HG03558 (cell line): Measurements from ENCODE around the gene B4GALT6.

Experiments used
- ATAC-seq: cut with Tn5 transposase; IDR thresholded peaks from one replicate; pipeline ENCODE4 v1.9.1; 2021; ENCODE audit warnings: moderate number of reproducible peaks; ENCODE audit not compliant: unreplicated experiment; ENCODE audit errors: extremely low read depth

Gene B4GALT6

DNA sequence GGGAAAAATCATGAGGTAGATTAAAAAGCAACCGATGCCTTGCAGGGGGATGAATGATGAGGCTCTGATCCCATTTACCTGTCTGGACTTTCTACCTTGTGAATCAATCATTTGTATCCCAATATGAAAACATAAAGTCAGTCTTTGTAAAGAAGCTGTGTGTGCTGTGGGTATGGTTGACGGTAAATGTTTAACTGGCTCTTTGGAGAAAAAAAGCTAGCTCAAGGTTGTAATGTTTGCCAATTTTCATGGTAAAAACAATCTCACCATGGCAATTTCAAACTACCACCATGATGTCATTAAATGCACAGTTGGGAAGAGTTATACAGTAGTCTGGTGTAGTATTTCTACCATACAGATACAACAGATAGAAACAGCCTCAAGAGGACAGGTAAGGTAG, 78.1 kb downstream of the B4GALT6 start:
- no peak for ATAC-seq

DNA sequence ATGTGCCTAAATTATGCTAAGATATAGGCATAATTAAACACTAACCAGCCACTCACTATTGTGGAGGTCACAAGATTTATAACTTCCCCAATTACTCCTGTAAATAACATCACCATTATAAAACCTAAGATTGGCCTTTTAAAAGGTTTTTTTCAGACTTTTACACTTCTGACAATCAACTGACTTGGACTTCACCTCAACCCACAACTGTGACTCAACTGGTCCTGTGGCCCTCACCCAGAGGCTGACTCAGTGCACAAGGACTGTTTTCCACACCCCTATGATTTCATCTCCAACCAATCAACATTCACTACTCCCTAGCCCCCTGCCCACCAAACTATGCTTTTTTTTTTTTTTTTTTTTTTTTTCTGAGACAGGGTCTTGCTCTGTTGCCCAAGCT, 81.1 kb downstream of the B4GALT6 start:
- no peak for ATAC-seq

DNA sequence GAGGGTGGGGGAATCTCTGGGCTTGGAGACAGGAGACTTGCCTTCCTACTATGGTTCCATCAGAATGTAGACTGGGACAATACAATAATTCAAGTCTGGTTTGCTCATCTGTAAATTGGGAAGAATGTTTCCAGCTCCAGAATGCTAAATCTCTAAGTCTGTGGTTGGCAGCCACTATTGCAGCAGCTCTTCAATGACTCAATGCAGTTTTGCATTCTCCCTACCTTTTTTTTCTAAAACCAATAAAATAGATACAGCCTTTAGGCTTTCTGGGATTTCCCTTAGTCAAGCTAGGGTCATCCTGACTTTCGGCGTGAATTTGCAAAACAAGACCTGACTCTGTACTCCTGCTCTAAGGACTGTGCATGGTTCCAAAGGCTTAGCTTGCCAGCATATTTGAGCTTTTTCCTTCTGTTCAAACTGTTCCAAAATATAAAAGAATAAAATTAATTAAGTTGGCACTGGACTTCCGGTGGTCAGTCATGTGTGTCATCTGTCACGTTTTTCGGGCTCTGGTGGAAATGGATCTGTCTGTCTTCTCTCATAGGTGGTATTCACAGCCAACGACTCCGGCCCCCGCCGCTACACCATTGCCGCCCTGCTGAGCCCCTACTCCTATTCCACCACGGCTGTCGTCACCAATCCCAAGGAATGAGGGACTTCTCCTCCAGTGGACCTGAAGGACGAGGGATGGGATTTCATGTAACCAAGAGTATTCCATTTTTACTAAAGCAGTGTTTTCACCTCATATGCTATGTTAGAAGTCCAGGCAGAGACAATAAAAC, 86.2 kb downstream of the B4GALT6 start:
- ATAC-seq, result no peak

DNA sequence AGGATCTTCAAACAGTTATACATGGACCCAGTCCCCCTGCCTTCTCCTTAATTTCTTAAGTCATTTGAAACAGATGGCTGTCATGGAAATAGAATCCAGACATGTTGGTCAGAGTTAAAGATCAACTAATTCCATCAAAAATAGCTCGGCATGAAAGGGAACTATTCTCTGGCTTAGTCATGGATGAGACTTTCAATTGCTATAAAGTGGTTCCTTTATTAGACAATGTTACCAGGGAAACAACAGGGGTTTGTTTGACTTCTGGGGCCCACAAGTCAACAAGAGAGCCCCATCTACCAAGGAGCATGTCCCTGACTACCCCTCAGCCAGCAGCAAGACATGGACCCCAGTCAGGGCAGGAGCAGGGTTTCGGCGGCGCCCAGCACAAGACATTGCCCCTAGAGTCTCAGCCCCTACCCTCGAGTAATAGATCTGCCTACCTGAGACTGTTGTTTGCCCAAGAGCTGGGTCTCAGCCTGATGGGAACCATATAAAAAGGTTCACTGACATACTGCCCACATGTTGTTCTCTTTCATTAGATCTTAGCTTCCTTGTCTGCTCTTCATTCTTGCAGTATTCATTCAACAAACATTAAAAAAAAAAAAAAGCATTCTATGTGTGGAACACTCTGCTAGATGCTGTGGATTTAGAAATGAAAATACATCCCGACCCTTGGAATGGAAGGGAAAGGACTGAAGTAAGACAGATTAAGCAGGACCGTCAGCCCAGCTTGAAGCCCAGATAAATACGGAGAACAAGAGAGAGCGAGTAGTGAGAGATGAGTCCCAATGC, 88.1 kb downstream of the B4GALT6 start:
- no peak for ATAC-seq

DNA sequence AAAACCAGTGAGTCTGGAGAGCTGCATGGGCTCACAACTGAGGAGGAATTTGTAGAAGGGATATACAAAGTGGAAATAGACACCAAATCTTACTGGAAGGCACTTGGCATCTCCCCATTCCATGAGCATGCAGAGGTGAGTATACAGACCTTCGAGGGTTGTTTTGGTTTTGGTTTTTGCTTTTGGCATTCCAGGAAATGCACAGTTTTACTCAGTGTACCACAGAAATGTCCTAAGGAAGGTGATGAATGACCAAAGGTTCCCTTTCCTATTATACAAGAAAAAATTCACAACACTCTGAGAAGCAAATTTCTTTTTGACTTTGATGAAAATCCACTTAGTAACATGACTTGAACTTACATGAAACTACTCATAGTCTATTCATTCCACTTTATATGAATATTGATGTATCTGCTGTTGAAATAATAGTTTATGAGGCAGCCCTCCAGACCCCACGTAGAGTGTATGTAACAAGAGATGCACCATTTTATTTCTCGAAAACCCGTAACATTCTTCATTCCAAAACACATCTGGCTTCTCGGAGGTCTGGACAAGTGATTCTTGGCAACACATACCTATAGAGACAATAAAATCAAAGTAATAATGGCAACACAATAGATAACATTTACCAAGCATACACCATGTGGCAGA, 89.1 kb downstream of the B4GALT6 start:
- ATAC-seq, result no peak

DNA sequence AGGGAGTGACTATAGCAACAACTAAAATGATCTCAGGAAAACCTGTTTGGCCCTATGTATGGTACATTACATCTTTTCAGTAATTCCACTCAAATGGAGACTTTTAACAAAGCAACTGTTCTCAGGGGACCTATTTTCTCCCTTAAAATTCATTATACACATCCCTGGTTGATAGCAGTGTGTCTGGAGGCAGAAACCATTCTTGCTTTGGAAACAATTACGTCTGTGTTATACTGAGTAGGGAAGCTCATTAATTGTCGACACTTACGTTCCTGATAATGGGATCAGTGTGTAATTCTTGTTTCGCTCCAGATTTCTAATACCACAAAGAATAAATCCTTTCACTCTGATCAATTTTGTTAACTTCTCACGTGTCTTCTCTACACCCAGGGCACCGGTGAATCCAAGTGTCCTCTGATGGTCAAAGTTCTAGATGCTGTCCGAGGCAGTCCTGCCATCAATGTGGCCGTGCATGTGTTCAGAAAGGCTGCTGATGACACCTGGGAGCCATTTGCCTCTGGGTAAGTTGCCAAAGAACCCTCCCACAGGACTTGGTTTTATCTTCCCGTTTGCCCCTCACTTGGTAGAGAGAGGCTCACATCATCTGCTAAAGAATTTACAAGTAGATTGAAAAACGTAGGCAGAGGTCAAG, 91.7 kb downstream of the B4GALT6 start:
- ATAC-seq, result no peak

DNA sequence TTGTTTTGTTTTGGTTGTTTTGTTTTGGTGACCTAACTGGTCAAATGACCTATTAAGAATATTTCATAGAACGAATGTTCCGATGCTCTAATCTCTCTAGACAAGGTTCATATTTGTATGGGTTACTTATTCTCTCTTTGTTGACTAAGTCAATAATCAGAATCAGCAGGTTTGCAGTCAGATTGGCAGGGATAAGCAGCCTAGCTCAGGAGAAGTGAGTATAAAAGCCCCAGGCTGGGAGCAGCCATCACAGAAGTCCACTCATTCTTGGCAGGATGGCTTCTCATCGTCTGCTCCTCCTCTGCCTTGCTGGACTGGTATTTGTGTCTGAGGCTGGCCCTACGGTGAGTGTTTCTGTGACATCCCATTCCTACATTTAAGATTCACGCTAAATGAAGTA, 92.8 kb downstream of the B4GALT6 start, which contains the start of gene TTR:
Gene TTR, plus strand, starts transcription at position 250 of the 400 bp plus-strand sequence. Its CDS starts 26 bp downstream, at position 276.
- ATAC-seq, result no peak

DNA sequence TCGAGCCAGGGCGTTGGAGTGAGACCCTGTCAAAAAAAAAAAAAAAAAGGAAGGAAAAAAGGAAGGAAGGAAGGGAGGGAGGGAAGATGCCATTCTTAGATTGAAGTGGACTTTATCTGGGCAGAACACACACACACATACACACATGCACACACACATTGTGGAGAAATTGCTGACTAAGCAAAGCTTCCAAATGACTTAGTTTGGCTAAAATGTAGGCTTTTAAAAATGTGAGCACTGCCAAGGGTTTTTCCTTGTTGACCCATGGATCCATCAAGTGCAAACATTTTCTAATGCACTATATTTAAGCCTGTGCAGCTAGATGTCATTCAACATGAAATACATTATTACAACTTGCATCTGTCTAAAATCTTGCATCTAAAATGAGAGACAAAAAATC, 93.3 kb downstream of the B4GALT6 start:
- ATAC-seq, result no peak

DNA sequence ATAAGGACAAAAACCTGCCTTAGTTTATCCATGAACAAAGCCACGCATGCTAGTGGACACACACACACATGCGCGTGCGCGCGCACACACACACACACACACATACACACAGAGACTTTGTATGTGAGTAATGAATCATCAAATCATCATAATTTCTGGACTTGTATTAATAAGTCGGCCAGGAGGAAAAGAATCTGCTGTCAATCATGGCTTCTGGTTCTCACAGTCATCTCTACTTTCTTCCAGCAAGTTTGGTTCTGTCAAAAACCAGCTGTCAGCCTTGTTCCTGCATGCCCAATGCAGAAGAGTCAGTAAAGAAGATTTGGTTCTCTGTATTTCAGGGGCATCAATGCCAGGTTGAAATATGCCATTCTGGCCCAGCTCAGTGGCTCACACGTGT, 93.8 kb downstream of the B4GALT6 start:
- no peak for ATAC-seq

DNA sequence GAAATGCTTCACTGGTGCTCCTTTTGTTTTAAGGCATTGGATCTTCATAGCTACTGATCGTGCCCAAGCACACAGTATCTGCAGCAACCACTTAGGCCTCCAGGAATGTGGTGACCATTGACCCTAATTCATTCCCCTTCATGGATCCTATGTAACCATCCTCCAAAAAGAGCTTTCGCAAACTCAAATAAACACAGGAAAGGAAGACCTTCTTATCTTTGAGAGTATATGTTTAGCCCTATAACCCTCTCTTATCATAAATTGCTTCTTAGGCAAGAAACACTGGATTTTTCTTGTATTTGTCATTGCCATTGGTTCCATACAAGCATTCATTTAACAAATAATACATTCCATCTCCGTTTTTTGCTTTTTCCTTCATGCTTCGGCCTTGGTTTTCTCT, 96.9 kb downstream of the B4GALT6 start:
- no peak for ATAC-seq

DNA sequence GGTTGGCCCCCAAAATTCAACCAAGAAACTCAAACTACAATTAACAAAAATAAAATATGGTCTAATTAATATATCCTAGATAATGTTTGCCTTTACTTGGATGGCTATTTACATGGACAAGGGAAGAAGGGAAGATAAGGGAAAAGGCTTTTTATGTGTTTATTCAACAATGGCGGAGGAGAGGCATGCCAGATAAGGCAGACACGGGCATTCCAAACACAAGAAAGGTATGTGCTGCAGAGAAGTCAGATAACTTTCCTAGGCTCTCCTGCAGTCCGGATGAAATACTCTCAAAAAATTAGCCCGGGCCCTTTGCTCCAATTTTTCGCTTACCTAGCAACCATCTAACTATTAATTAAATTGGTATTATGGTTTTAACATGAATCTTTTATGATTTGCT, 97.8 kb downstream of the B4GALT6 start:
- no peak for ATAC-seq

DNA sequence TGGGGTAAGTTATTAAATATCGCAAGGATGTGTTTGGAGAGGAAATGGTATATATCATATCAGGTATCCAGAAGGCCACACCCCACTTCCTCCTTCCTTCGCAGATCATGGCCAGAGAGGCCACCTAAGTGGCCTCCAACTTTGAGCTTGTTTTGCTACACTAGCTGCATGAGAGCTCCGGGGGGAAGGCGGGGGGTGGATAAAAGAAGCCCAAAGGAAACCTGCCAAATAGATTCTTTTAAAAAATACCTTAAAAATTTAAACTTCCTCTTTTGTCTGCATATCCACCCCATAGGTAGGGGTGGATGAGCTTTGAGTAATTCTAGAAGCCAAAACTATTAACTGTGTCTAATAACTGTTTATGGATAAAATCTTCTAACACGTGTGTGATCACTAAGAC, 98.4 kb downstream of the B4GALT6 start:
- no peak for ATAC-seq

DNA sequence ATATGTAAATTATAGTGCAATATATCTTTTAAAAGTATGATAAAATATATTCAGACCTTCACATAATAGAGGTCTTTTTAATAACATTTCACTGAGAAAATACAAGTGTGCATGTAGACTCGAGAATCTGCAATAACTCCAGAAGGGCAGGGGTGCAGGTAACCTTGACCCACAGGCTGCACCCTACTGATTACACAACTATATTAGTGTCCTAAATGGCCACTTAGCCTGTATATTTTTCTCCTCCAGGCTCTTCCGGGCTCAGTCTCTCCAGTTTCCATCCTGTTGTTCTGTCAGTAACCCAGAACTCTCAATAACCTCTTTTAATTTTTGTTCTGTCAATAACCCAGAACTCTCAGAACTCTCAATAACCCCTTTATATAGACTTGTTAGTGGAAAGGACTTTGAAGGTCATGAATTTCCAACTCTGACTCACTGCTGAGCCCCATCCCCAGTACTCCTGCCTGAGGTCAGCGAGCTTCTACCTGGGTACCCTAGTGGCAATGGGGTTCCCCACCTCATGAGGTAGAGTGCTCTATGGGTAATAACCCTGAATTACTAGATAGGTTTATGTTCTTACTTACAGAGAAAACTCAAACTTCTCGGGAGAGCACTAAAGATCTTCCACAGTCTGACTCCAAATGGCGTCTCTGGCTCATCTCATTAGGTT, 101.1 kb downstream of the B4GALT6 start:
- no peak for ATAC-seq

DNA sequence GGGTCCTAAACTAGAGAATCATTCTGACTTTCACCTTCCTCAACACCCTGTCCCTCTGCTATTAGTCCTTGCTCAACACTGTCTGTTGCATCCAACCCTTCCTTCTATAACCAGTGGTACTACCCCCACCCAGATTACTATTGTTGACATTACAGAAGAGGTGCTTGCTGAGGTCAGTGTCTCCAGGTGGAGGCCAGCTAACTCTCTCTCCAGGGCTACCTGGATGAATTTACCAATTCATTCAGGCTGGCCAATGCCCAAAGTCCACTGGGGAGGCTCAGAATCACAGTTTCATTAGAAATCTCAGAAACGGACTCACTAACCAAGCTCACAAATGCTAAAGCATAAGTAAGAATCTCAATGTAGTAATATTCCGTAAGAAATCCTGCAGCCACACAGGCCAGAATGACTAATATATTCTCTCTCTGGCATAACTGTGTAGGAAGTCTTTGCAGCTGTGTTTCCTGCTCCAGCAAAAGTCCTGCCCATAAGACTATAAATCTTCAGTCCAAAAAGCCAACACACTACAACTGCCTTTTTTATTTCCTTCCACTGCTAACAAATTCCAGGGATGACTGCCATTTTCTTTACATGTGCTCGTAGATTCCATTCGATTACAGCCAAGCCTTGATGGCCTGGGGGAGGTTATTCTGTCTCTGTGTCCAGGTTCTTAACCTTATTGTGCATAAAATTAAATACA, 102.7 kb downstream of the B4GALT6 start:
- ATAC-seq, result no peak

DNA sequence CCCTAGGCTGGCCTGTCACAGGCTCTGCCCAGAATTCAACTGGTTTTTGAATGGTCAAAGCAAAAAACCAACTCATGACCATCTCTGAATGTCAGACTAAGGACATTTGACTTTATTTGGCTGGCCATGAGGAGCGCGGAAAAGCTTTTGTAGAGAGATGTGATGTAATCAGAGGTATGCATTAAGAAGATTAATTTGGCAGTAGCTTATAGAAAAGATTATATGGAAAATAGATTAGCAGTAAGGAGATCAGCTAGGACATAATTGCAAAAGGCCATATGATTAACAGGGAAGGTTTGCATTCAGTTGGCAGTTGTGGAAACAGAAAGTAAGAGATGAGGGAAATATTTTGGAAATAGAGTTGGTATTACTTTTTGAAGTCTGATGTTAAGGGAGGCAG, 105.0 kb downstream of the B4GALT6 start:
- no peak for ATAC-seq

DNA sequence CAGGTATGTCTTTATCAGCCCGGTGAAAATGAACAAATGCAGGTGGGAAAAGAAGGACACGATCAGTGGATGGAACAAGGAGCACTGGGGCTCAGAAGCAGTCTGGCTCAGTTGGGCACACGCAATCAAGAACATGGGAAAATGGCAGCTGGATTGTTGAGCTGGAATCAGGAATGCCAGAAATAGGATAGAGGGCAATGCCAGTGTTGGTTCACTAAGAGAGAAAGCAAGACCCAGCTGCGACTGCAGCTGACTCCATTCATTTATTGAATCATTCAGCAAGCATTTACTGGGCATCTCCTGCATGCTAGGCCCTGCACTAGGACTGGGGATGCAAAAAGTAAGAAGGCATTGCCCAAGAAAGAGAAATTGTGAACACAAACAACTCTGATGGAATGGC, 106.3 kb downstream of the B4GALT6 start:
- ATAC-seq, result no peak

DNA sequence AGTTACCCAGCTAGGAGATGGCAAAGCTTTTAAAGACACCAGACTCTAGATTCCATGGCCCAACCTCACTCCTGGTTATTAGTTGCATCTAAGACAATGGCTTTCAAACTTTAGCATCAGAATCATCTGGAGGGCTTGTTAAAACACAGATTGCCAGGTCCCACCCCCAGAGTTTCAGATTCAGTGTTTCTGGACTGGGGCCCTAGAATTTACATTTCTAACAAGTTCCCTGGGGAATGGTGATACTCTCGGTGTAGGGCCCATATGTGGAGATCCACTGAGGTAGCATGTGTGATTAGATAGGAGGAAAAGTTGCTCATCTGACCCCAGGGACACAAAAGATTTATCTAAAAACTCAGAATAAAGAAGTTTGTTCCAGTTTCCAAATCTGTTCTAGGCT, 107.2 kb downstream of the B4GALT6 start:
- peak; percentile 6 for ATAC-seq

DNA sequence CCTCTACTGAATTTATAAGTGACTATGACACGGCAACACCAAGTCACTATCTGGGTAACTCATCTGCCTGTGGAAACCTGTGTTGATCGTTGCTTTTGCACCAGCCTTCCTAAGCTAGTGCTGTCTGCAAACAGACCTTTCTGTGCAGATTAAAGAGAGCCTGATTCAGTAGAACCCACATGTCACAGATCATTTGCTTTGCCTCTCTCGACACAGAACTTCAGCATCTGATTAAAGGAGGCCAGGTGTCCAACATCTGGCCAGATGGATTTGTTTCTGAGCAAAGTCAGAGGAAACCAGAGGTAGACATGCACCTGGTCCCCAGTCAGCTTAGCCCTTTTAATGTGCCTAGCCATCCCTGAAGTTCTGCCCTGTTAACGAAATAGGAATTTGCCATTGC, 107.7 kb downstream of the B4GALT6 start:
- ATAC-seq, result peak; percentile 72

DNA sequence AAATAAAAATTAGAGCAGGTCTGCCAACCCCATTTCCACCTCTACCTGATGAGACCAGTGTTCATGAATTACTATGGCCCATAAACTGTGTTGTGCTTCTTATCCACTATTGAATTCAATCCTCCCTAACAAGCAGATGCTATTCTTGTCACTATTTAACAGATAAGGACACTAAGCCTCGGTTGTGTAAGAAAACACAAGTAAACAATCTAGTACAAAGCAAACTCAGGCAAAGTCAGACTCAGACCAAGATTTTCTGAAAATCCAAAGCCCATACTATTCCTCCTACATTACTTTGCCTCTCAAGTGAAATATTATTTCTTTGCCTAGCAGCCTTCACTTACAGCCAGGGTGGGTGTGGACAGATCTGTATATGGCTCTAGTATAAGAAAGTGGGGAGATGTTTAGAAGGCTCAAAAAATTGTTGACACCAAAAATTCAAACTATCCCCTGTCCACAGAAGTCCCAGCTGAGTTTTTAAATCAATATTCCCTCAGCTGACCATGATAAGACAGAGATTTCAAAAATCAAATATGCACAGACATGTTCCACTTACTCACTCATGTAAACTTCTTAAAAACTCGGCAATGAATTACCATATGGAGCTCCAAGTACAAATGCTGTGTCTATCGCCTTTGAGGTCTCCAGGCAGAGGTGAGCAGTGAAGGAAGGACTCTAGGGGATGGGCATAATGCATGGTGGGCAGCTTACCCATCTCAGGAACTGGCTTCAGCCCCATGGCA, 108.7 kb downstream of the B4GALT6 start:
- no peak for ATAC-seq
